SK-N-SH (cell line): ENCODE data around the gene PUM1. TPM values are rescaled to one million over a fixed set of nuclear protein-coding genes. Genes with fewer than 3 reads are reported as not detected.

Experiments used
- CTCF ChIA-PET: fragments of 300-600, 350-600 bp; formaldehyde crosslinking; extraction: SDS; loops from one replicate; lab custom pipeline; 2021; lab: Yijun Ruan, JAX
- POLR2A ChIA-PET: fragments of 350-600 bp; sonication (Branson Sonifier 250); formaldehyde crosslinking; extraction: SDS; loops from one replicate; lab custom pipeline; 2020; ENCODE audit warnings: antibody characterized with exemption, inconsistent platforms; lab: Yijun Ruan, JAX
- DNase-seq: peaks from one replicate; pipeline ENCODE4 v3.0.0; 2012
- H2AFZ ChIP-seq: fragments of 200-600 bp; sonication (generic); 2 replicates; pipeline ENCODE4 v1.8.1; 2016; ENCODE audit warnings: antibody characterized with exemption, mild to moderate bottlenecking, low read depth
- H3F3A ChIP-seq: fragments of 200-600 bp; sonication (generic); replicated peaks from 2 replicates; pipeline ENCODE3; 2016; ENCODE audit warnings: antibody characterized with exemption, mild to moderate bottlenecking; ENCODE audit not compliant: insufficient read depth
- H3K27ac ChIP-seq, 2 experiments: fragments of 200-500 bp in 1 of 2; fragments of 200-600 bp in 1 of 2; sonication (Bioruptor generic) in 1 of 2; sonication (generic), shearing (Covaris generic) in 1 of 2; 2 replicates each; pipeline versions ENCODE4 v1.5.1 to v1.6.1; 2014 to 2016; ENCODE audit warnings: low read depth in 2 of 2, inconsistent platforms in 1 of 2, low read length in 1 of 2, mild to moderate bottlenecking in 1 of 2, mixed read lengths in 1 of 2
- H3K27me3 ChIP-seq: fragments of 200-600 bp; sonication (generic), shearing (Covaris generic); 2 replicates; pipeline ENCODE4 v1.6.1; 2016; ENCODE audit warnings: mixed run types; ENCODE audit not compliant: insufficient read depth
- H3K36me3 ChIP-seq, 2 experiments: fragments of 200-500 bp in 1 of 2; fragments of 200-600 bp in 1 of 2; sonication (Bioruptor generic) in 1 of 2; sonication (generic) in 1 of 2; replicated peaks in 1 of 2; 2 replicates each; pipeline versions ENCODE3 to v1.5.1; 2014 to 2016; ENCODE audit warnings: low read length in 1 of 2, mild to moderate bottlenecking in 1 of 2; ENCODE audit not compliant: insufficient read depth in 2 of 2, control insufficient read depth in 1 of 2
- H3K4me1 ChIP-seq, 2 experiments: fragments of 200-500 bp in 1 of 2; fragments of 200-600 bp in 1 of 2; sonication (Bioruptor generic) in 1 of 2; sonication (generic), shearing (Covaris generic) in 1 of 2; 2 replicates each; pipeline versions ENCODE4 v1.5.1 to v1.6.1; 2014 to 2016; ENCODE audit warnings: low read depth in 1 of 2, low read length in 1 of 2, mixed run types in 1 of 2; ENCODE audit not compliant: insufficient read depth in 2 of 2, control insufficient read depth in 1 of 2
- H3K4me2 ChIP-seq: fragments of 200-600 bp; sonication (generic), shearing (Covaris generic); 2 replicates; pipeline ENCODE4 v1.6.1; 2017; ENCODE audit warnings: mixed run types
- H3K4me3 ChIP-seq, 2 experiments: fragments of 200-500 bp in 1 of 2; fragments of 200-600 bp in 1 of 2; sonication (Bioruptor generic) in 1 of 2; sonication (generic), shearing (Covaris generic) in 1 of 2; 2 replicates each; pipeline versions ENCODE4 v1.5.1 to v1.8.1; 2014 to 2016; ENCODE audit warnings: low read depth in 2 of 2, inconsistent platforms in 1 of 2, low read length in 1 of 2, mild to moderate bottlenecking in 1 of 2, mixed read lengths in 1 of 2, moderate library complexity in 1 of 2
- H3K79me2 ChIP-seq: fragments of 200-600 bp; sonication (generic); 2 replicates; pipeline ENCODE4 v1.8.1; 2017; ENCODE audit warnings: mild to moderate bottlenecking; ENCODE audit not compliant: insufficient read depth
- H3K9ac ChIP-seq: fragments of 200-600 bp; sonication (generic); 2 replicates; pipeline ENCODE4 v1.6.1; 2017; ENCODE audit warnings: mixed run types
- H3K9me2 ChIP-seq: fragments of 200-600 bp; sonication (generic); 2 replicates; pipeline ENCODE4 v1.6.1; 2017; ENCODE audit warnings: mixed run types
- H3K9me3 ChIP-seq: fragments of 200-600 bp; sonication (generic); 2 replicates; pipeline ENCODE4 v1.6.1; 2017; ENCODE audit warnings: mixed run types, mild to moderate bottlenecking, moderate library complexity
- H4K20me1 ChIP-seq: fragments of 200-600 bp; sonication (generic); 2 replicates; pipeline ENCODE4 v1.6.1; 2017; ENCODE audit warnings: mild to moderate bottlenecking, mixed run types; ENCODE audit not compliant: insufficient read depth
- CTCF ChIP-seq: fragments of 200-600 bp; sonication (generic); IDR thresholded peaks from 2 replicates; pipeline ENCODE4 v1.6.1; 2017; ENCODE audit warnings: antibody characterized with exemption, mild to moderate bottlenecking, moderate library complexity
- EP300 ChIP-seq, 2 experiments: IDR thresholded peaks; 2 replicates each; pipeline versions ENCODE4 v1.4.0 to v1.6.1; 2012; ENCODE audit warnings: borderline replicate concordance in 1 of 2, low read depth in 1 of 2, low read length in 1 of 2
- FOXJ3 ChIP-seq: sonication (generic); formaldehyde crosslinking; IDR thresholded peaks from 2 replicates; pipeline ENCODE4 v1.5.1; 2020; ENCODE audit warnings: mild to moderate bottlenecking, missing genetic modification reagents
- FOXM1 ChIP-seq: IDR thresholded peaks from 2 replicates; pipeline ENCODE4 v1.4.0; 2012; ENCODE audit warnings: low read depth, mild to moderate bottlenecking
- GABPA ChIP-seq: IDR thresholded peaks from 2 replicates; pipeline ENCODE4 v1.4.0; 2012; ENCODE audit warnings: low read depth, mild to moderate bottlenecking
- GATA2 ChIP-seq: sonication (generic); formaldehyde crosslinking; IDR thresholded peaks from 2 replicates; pipeline ENCODE4 v1.5.0; 2020; ENCODE audit warnings: mild to moderate bottlenecking, missing genetic modification reagents
- IRF3 ChIP-seq: fragments of 150-350 bp; IDR thresholded peaks from 2 replicates; pipeline ENCODE4 v1.6.1; 2016; ENCODE audit warnings: mild to moderate bottlenecking, low read depth, low read length
- NFIC ChIP-seq: IDR thresholded peaks from 2 replicates; pipeline ENCODE4 v1.4.0; 2012; ENCODE audit warnings: borderline replicate concordance
- PBX3 ChIP-seq: IDR thresholded peaks from 2 replicates; pipeline ENCODE4; 2012
- POLR2AphosphoS5 ChIP-seq: IDR thresholded peaks from 2 replicates; pipeline ENCODE4 v1.6.1; 2012; ENCODE audit warnings: low read depth, low read length
- RCOR1 ChIP-seq: fragments of 150-350 bp; IDR thresholded peaks from 2 replicates; pipeline ENCODE4 v1.6.1; 2017; ENCODE audit warnings: antibody characterized with exemption, low read length
- REST ChIP-seq: IDR thresholded peaks from 2 replicates; pipeline ENCODE4 v1.6.1; 2012; ENCODE audit warnings: mild to moderate bottlenecking, low read depth, low read length, moderate library complexity
- RFX5 ChIP-seq: IDR thresholded peaks from 2 replicates; pipeline ENCODE4 v1.6.1; 2012; ENCODE audit warnings: mild to moderate bottlenecking, improper control_type of control experiment, low read length
- RXRA ChIP-seq: IDR thresholded peaks from 2 replicates; pipeline ENCODE4 v1.4.0; 2012; ENCODE audit warnings: low read depth, mild to moderate bottlenecking, borderline replicate concordance
- WGBS: methylation state at CpG from one replicate; pipeline ENCODE4 v1.1.6; 2017; ENCODE audit warnings: low lambda C conversion rate; 5-methylcytosine and 5-hydroxymethylcytosine counted together
- polyA plus RNA-seq, 3 experiments: library from polyadenylated mRNA; depleted of rRNA; stranded (reverse); fragments of >200 nt; gene quantifications; 2 replicates each; pipeline ENCODE4 v1.2.3, GENCODE V29; 2012
- TF ChIP-seq, protein P1 (sequence below): IDR thresholded peaks from 2 replicates; pipeline ENCODE4 v1.4.0; 2012; ENCODE audit warnings: low read depth, borderline replicate concordance

Gene PUM1
- polyA plus RNA-seq, 1 of the 3 experiments (the other 2 are of a cell fraction), result 66.7 TPM

DNA sequence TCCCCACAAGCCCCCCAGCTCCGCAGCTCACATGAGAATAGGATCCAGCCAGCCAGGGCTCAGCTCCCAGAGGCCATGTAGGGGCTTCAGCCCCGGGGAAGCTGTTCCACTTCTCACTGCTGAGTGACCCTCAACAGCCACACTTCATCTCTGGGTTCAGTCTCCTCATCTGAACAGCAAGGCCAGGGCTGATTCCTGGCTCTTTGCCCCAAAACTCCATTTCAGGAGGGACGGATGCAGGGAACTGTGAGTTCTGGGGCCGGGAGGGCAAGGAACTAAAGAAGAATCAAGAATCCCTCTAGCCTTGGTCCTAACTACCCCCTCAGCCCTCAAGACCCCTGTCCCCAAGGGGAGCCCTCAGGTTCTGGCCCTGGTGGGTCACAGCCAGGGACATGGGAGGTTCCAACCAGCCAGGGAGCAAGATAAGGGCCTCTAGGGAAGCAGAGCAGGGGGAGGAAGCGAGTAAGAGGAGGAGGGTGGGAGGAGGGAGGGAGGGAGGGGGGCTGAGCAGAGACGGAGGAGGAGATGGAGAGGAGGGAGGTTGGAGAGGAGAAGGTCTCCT, 170.1 kb downstream of the PUM1 start:
- H4K20me1 ChIP-seq, result peaks cover 78% of the 10 kb centered on the region
- H3K4me3 ChIP-seq, result no peak overlapping the region
- TF ChIP-seq EP300 (IDR thresholded peaks at IDR 0.05; ENCODE audit: borderline replicate concordance in 1 of 2, low read depth in 1 of 2, low read length in 1 of 2) (no peak), IRF3 (no peak), CTCF (no peak), FOXM1 (no peak), RCOR1 (no peak), REST (no peak), GABPA (no peak), RFX5 (no peak), POLR2AphosphoS5 (no peak), PBX3 (no peak), FOXJ3 (CRISPR knock-in tag) (no peak), RXRA (no peak), NFIC (no peak), GATA2 (CRISPR knock-in tag) (no peak)
- TF ChIP-seq, protein P1, sequence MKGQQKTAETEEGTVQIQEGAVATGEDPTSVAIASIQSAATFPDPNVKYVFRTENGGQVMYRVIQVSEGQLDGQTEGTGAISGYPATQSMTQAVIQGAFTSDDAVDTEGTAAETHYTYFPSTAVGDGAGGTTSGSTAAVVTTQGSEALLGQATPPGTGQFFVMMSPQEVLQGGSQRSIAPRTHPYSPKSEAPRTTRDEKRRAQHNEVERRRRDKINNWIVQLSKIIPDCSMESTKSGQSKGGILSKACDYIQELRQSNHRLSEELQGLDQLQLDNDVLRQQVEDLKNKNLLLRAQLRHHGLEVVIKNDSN, result no peak
- TF ChIP-seq, all 33 proteins: peak for 0
- no peak overlapping the region for H3K27ac ChIP-seq
- H3K9ac ChIP-seq, result no peak overlapping the region
- ChIA-PET POLR2A (no interaction called here), CTCF (interaction anchor here (0.8 to 47.0 kb wide), 4 partner anchors 16 to 113 kb away, joined by 3 to 1422 read pairs (median 4); no protein-coding TSS in a partner anchor)
- H3K79me2 ChIP-seq, result peaks cover 51% of the 10 kb centered on the region; the same call in 1 of the 2 replicates
- H3K4me1 ChIP-seq, result peaks cover 3 to 6% of the 10 kb centered on the region in 2 experiments; a peak in 2 of 4 replicates
- H3K9me2 ChIP-seq, result no peaks in the 10 kb centered on the region
- 63% methylated on average over 4 of the region's 6 CpGs for WGBS
- no peak overlapping the region for H2AFZ ChIP-seq
- no peaks in the 10 kb centered on the region for H3K9me3 ChIP-seq
- no peaks in the 10 kb centered on the region for H3F3A ChIP-seq
- DNase-seq, result no peak
- no peaks in the 10 kb centered on the region for H3K27me3 ChIP-seq
- no peaks in the 10 kb centered on the region for H3K36me3 ChIP-seq
- no peak overlapping the region for H3K4me2 ChIP-seq
